Gastrocnemius medialis (tissue), 4 donors: ENCODE data around the gene PRKAR1A.
A peak's percentile ranks its signal among the peaks of the same experiment; 100 is the strongest.

Source experiments
- POLR2A ChIP-seq, 2 donors: fragments of 450-650 bp; IDR thresholded peaks; one replicate each; pipeline ENCODE4 v1.6.1; 2017; ENCODE audit warnings: antibody characterized with exemption in 2 of 2, mild to moderate bottlenecking in 2 of 2, moderate library complexity in 2 of 2
- TF ChIP-seq, protein P1 (sequence below), 5 experiments: fragments of 450-650 bp in 3 of 5; fragments of 200-600 bp in 2 of 5; sonication (generic) in 2 of 5; IDR thresholded peaks in 4 of 5; conservative IDR thresholded peaks in 1 of 5; 1 replicate in 4 of 5; 2 replicates in 1 of 5; pipeline ENCODE4 v1.5.1; 2016 to 2019; ENCODE audit warnings: antibody characterized with exemption in 5 of 5, mild to moderate bottlenecking in 3 of 5, moderate library complexity in 3 of 5

DNA sequence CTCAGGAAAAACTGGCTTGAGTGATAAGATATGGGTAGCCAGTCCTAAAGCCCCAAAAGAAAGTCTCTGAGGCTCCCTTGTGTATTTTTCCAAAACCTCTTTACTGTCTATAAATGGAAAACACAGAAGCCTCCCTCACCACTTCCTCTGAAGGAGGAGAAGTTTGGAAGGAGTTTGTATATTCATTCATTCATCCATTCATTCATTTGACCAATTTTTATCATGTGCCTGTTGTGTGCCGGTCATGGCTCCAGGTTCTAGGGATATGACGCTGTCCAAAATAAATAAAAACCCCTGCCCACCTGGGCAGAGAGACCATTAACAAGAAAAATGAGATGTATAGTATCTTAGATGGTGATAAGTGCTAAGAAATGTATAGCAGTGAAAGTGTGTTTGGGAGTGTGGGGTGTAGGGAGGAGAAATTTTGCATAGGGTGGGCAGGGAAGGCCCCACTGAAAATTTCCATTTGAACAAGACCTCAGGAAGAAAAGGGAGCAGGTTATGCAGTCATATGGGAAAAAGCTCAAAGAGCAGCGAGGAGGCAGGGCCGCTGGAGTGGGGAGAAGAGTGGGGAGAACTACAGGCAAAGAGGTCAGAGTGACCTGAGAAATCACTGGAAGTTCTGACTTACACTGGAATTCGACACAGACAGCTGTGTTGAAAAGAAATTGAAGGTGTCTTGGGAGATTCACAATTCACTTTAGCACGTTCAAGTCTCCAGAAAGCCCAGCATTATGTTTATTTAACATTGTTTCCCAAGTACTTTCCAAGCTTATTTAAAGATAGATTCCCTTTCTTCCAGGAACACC, 48.8 kb upstream of the PRKAR1A start:
- TF ChIP-seq POLR2A (IDR thresholded peaks at IDR 0.05) = no peak
- TF ChIP-seq, protein P1, sequence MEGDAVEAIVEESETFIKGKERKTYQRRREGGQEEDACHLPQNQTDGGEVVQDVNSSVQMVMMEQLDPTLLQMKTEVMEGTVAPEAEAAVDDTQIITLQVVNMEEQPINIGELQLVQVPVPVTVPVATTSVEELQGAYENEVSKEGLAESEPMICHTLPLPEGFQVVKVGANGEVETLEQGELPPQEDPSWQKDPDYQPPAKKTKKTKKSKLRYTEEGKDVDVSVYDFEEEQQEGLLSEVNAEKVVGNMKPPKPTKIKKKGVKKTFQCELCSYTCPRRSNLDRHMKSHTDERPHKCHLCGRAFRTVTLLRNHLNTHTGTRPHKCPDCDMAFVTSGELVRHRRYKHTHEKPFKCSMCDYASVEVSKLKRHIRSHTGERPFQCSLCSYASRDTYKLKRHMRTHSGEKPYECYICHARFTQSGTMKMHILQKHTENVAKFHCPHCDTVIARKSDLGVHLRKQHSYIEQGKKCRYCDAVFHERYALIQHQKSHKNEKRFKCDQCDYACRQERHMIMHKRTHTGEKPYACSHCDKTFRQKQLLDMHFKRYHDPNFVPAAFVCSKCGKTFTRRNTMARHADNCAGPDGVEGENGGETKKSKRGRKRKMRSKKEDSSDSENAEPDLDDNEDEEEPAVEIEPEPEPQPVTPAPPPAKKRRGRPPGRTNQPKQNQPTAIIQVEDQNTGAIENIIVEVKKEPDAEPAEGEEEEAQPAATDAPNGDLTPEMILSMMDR (IDR thresholded peaks at IDR 0.05 in 4 of 5, conservative IDR thresholded peaks at IDR 0.05 in 1 of 5) = peak in 2 of 5 experiments; percentile 1 to 2
